Rectal smooth muscle tissue (tissue), 1 donor: ENCODE results near the gene TPRN.

Experiments used
- H3K27ac ChIP-seq: one replicate; pipeline ENCODE4 v1.7.0; 2013; ENCODE audit warnings: low read depth, low read length, inconsistent platforms
- H3K27me3 ChIP-seq: one replicate; pipeline ENCODE4 v1.7.0; 2013; ENCODE audit warnings: low read length; ENCODE audit not compliant: control insufficient read depth, insufficient read depth
- H3K36me3 ChIP-seq: one replicate; pipeline ENCODE4 v1.7.0; 2013; ENCODE audit warnings: low read length; ENCODE audit not compliant: control insufficient read depth, insufficient read depth
- H3K4me1 ChIP-seq: one replicate; pipeline ENCODE4 v1.7.0; 2013; ENCODE audit warnings: low read length; ENCODE audit not compliant: control insufficient read depth, insufficient read depth
- H3K4me3 ChIP-seq: one replicate; pipeline ENCODE4 v1.7.0; 2013; ENCODE audit warnings: low read length
- H3K9ac ChIP-seq: one replicate; pipeline ENCODE4 v1.7.0; 2013; ENCODE audit warnings: low read length

Gene TPRN

DNA sequence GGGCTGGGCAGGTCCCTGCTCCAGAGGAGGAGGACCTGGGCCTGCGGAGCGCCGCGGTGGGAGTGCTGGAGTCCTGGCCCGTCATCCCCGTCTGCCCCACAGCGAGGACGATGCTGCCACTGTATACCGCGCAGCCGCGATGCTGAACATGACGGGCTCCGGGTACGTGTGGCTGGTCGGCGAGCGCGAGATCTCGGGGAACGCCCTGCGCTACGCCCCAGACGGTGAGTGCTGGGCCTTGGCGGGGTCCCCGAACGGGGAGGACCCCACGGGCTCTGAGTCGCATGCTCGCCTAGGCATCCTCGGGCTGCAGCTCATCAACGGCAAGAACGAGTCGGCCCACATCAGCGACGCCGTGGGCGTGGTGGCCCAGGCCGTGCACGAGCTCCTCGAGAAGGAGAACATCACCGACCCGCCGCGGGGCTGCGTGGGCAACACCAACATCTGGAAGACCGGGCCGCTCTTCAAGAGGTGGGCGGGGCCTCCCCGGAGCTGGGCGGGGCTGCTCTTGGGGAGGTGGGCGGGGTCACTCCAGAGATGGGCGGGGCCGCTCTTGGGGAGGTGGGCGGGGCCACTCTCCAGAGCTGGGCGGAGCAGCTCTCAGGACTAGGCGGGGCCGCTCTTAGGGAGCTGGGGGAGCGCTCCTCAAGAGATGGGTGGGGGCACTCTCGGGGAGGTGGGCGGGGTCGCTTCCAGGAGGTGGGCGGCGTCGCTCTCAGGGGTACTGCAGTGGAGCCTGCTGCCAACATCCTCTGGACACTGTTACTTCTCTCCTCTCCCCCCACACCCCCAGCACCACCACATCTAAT, 43.8 kb downstream of the TPRN start:
- H3K27me3 ChIP-seq, result peaks cover 32% of the 10 kb centered on the region
- H3K4me1 ChIP-seq, result no peaks in the 10 kb centered on the region
- H3K36me3 ChIP-seq, result no peaks in the 10 kb centered on the region
- H3K9ac ChIP-seq, result no peak overlapping the region
- peak overlapping the region; percentile 34 for H3K4me3 ChIP-seq
- no peak overlapping the region for H3K27ac ChIP-seq

GRCh38 chr9:137152844-137153405, 47.6 kb downstream of the TPRN start:
- Histone ChIP-seq H3K27ac (no peak overlapping the region), H3K27me3 (peaks cover 17% of the 10 kb centered on the region), H3K4me3 (no peak overlapping the region), H3K4me1 (no peaks in the 10 kb centered on the region), H3K36me3 (no peaks in the 10 kb centered on the region), H3K9ac (no peak overlapping the region)

GRCh38 chr9:137150617-137151457, 49.7 kb downstream of the TPRN start:
- Histone ChIP-seq H3K4me3 (no peak overlapping the region), H3K27ac (no peak overlapping the region), H3K4me1 (no peaks in the 10 kb centered on the region), H3K27me3 (peaks cover 11% of the 10 kb centered on the region), H3K36me3 (no peaks in the 10 kb centered on the region), H3K9ac (no peak overlapping the region)

- no peak overlapping the region for H3K4me3 ChIP-seq
- no peaks in the 10 kb centered on the region for H3K36me3 ChIP-seq
- no peak overlapping the region for H3K27ac ChIP-seq
- no peak overlapping the region for H3K9ac ChIP-seq
- H3K4me1 ChIP-seq, result no peaks in the 10 kb centered on the region
- peaks cover 11% of the 10 kb centered on the region for H3K27me3 ChIP-seq
Measured at GRCh38 chr9:137149942-137150616, 50.5 kb downstream of the TPRN start.

DNA sequence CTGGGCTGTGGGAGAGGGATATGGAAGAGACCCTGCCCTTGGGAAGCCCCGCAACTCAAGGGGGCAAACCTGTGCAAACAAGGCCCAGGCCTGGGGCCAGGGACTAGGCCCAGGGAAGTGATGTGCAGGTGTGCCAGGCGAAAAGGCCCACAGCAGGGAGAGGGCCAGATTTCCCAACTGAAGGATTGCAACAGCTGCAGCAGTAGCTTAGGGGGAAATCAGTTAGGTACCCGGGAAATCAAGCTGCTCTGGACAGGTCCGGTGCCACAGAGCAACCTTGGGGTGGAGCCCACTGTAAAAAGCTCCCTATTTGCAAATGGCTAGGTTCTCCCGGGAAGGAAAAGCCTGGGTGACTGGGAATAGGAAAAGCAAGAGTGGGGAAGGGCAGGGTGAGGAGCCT, 51.2 kb downstream of the TPRN start:
- H3K4me1 ChIP-seq, result no peaks in the 10 kb centered on the region
- peaks cover 11% of the 10 kb centered on the region for H3K27me3 ChIP-seq
- H3K27ac ChIP-seq, result no peak overlapping the region
- H3K36me3 ChIP-seq, result no peaks in the 10 kb centered on the region
- no peak overlapping the region for H3K9ac ChIP-seq
- H3K4me3 ChIP-seq, result no peak overlapping the region

DNA sequence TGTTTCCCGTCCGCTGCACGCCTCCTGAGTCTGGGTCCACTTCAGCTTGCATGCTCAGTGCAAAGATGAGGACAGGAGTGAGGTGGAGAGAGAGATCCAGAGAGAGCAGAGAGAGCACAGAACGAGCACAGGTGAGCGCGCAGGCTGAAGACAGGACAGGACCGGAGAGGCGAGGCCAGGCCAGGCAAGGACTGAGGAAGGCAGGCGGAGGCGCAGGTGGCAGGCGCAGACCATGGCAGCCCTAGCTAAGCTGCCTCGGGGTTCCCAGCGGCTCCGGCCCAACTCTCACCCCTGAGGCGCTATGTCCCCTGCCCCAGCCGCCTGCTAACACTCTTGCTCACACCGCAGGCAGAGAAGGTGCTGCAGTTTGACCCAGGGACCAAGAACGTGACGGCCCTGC, 51.9 kb downstream of the TPRN start:
- Histone ChIP-seq H3K9ac (no peak overlapping the region), H3K36me3 (no peaks in the 10 kb centered on the region), H3K4me3 (no peak overlapping the region), H3K27me3 (peaks cover 11% of the 10 kb centered on the region), H3K27ac (no peak overlapping the region), H3K4me1 (no peaks in the 10 kb centered on the region)

GRCh38 chr9:137148242-137148641, 52.3 kb downstream of the TPRN start:
- H3K9ac ChIP-seq, result no peak overlapping the region
- H3K36me3 ChIP-seq, result no peaks in the 10 kb centered on the region
- H3K27ac ChIP-seq, result no peak overlapping the region
- H3K4me1 ChIP-seq, result no peaks in the 10 kb centered on the region
- peaks cover 11% of the 10 kb centered on the region for H3K27me3 ChIP-seq
- H3K4me3 ChIP-seq, result no peak overlapping the region

- Histone ChIP-seq H3K4me3 (no peak overlapping the region), H3K4me1 (no peaks in the 10 kb centered on the region), H3K27ac (no peak overlapping the region), H3K27me3 (peaks cover 13% of the 10 kb centered on the region), H3K9ac (no peak overlapping the region), H3K36me3 (no peaks in the 10 kb centered on the region)
Measured at GRCh38 chr9:137147793-137148160, 52.8 kb downstream of the TPRN start.

- Histone ChIP-seq H3K36me3 (no peaks in the 10 kb centered on the region), H3K9ac (no peak overlapping the region), H3K27ac (no peak overlapping the region), H3K4me1 (no peaks in the 10 kb centered on the region), H3K27me3 (peaks cover 16% of the 10 kb centered on the region), H3K4me3 (no peak overlapping the region)
Measured at GRCh38 chr9:137147091-137147792, 53.3 kb downstream of the TPRN start.

DNA sequence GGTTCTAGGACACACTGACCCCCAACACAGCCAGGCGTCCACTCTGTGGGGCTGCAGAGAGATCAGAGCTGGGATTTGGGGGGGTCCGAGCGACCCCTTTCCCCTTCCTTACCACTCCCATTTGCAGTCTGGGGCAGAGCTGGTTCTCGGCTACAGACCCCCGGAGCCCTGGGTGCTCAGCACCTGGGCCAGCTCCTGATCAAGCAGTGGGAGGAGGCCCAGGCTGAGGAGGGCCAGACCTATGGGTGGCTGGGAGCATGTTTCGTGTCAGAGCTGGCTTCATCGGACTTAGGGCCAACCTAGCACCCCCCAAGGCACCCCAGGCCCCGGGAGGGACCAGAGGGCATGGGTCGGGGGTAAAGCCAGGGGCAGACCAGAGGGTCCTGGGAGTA, 54.0 kb downstream of the TPRN start:
- Histone ChIP-seq H3K4me3 (no peak overlapping the region), H3K36me3 (no peaks in the 10 kb centered on the region), H3K4me1 (no peaks in the 10 kb centered on the region), H3K27me3 (peaks cover 24% of the 10 kb centered on the region), H3K27ac (no peak overlapping the region), H3K9ac (no peak overlapping the region)

GRCh38 chr9:137145731-137146526, 54.6 kb downstream of the TPRN start:
- H3K4me3 ChIP-seq, result no peak overlapping the region
- H3K4me1 ChIP-seq, result no peaks in the 10 kb centered on the region
- H3K9ac ChIP-seq, result no peak overlapping the region
- H3K27me3 ChIP-seq, result peaks cover 25% of the 10 kb centered on the region
- H3K36me3 ChIP-seq, result no peaks in the 10 kb centered on the region
- no peak overlapping the region for H3K27ac ChIP-seq
